GM12873 (cell line): Measurements from ENCODE around the gene DEDD2.

Experiments used
- CTCF ChIP-seq: IDR thresholded peaks from 2 replicates; pipeline ENCODE4 v1.5.1; 2012; ENCODE audit warnings: low read depth, mild to moderate bottlenecking, moderate library complexity, low read length, control low read depth; ENCODE audit not compliant: insufficient read depth; ENCODE audit errors: missing control alignments

The DEDD2 gene

GRCh38 chr19:42217520-42218437 lies at the start of gene DEDD2:
Gene DEDD2, minus strand, starts transcription at chr19:42217677. Its CDS starts 670 bp downstream, at chr19:42217007.
- no peak for TF ChIP-seq CTCF

GRCh38 chr19:42261763-42262162 lies 44.3 kb upstream of the DEDD2 start:
- no peak for TF ChIP-seq CTCF

- TF ChIP-seq CTCF, result no peak
Measured at GRCh38 chr19:42255766-42256745, 38.6 kb upstream of the DEDD2 start.

- no peak for TF ChIP-seq CTCF
Measured at GRCh38 chr19:42254850-42255765, 37.6 kb upstream of the DEDD2 start, which contains the start of gene ERF. Gene ERF, minus strand, starts transcription at chr19:42255128. Its CDS starts 129 bp downstream, at chr19:42254999.

GRCh38 chr19:42254089-42254849 lies 36.8 kb upstream of the DEDD2 start:
- no peak for TF ChIP-seq CTCF
